ENCODE measurements around the gene THUMPD1. TPM values are rescaled to one million over a fixed set of nuclear protein-coding genes. Genes with fewer than 3 reads are reported as not detected.
"Not testable (repeated sequence)": the region's sequence is repeated elsewhere in the genome, so short reads cannot be mapped to it uniquely, and the experiment has no call there.

THUMPD1 gene
- total RNA-seq, 2 experiments from 2014 or later, result 45.2 to 49.3 TPM

- POLR2A ChIA-PET, CTCF ChIA-PET: not testable (repeated sequence)
Measured at GRCh38 chr16:20705972-20706371, 35.6 kb downstream of the THUMPD1 start.

GRCh38 chr16:20704281-20704680 lies 37.3 kb downstream of the THUMPD1 start:
- CTCF ChIA-PET, result no interaction called here
- POLR2A ChIA-PET, result no interaction called here

GRCh38 chr16:20701692-20702091 lies 39.9 kb downstream of the THUMPD1 start:
- POLR2A ChIA-PET, CTCF ChIA-PET: not testable (repeated sequence)

- CTCF ChIA-PET, result no interaction called here
- POLR2A ChIA-PET, result no interaction called here
Measured at GRCh38 chr16:20696618-20697017, 45.0 kb downstream of the THUMPD1 start.

- CTCF ChIA-PET, result no interaction called here
- POLR2A ChIA-PET, result no interaction called here
Measured at GRCh38 chr16:20695024-20695423, 46.6 kb downstream of the THUMPD1 start.

- POLR2A ChIA-PET, CTCF ChIA-PET: not testable (repeated sequence)
Measured at GRCh38 chr16:20694096-20694495, 47.5 kb downstream of the THUMPD1 start.

GRCh38 chr16:20689668-20690067 lies 52.0 kb downstream of the THUMPD1 start:
- CTCF ChIA-PET, result no interaction called here
- POLR2A ChIA-PET, result no interaction called here

- CTCF ChIA-PET, result no interaction called here
Measured at GRCh38 chr16:20683812-20684211, 57.8 kb downstream of the THUMPD1 start.

More at GRCh38 chr16:20683812-20684211, 57.8 kb downstream of the THUMPD1 start:
- POLR2A ChIA-PET, result no interaction called here

Other genes starting within 250 kb of the THUMPD1 start
- not detected for gene ACSM2B, start 165.5 kb downstream of the THUMPD1 start, total RNA-seq
- gene ACSM1, start 44.1 kb downstream of the THUMPD1 start, total RNA-seq, result not detected
- 10 to 100 TPM; 10.1 to 10.7 TPM for gene ACSM3, start 22.2 kb upstream of the THUMPD1 start, total RNA-seq
- 10 to 100 TPM; 21.8 to 23.2 TPM for gene ERI2, start 64.7 kb upstream of the THUMPD1 start, total RNA-seq
- 10 to 100 TPM in 1 of 2 experiments, 1 to 10 TPM in 1; 9.9 to 12.4 TPM for gene REXO5, start 64.7 kb upstream of the THUMPD1 start, total RNA-seq
- 10 to 100 TPM; 13.0 to 13.1 TPM for gene DCUN1D3, start 158.5 kb upstream of the THUMPD1 start, total RNA-seq
- gene LYRM1, start 159.0 kb upstream of the THUMPD1 start, total RNA-seq, result 10 to 100 TPM; 41.3 to 44.5 TPM